Measurements from ENCODE around the gene PRR12. TPM values are rescaled to one million over a fixed set of nuclear protein-coding genes. Genes with fewer than 3 reads are reported as not detected.

The PRR12 gene
- total and polyA plus RNA-seq, 9 of the 15 experiments (the other 6 are each of a cell fraction or from before 2014, with no cell fraction given), result 0.01 to 21.1 (median 0.98) TPM

- TF ChIP-seq ZBTB40 (IDR thresholded peaks at IDR 0.05) (peak; percentile 100), ZBTB40 (CRISPR knock-in tag; IDR thresholded peaks at IDR 0.05) (no peak), CSDE1 (IDR thresholded peaks at IDR 0.05) (no peak; a peak in 1 of 4 replicates), TOE1 (IDR thresholded peaks at IDR 0.05; ENCODE audit: borderline replicate concordance) (peak; percentile 86), TOE1 (CRISPR knock-in tag; IDR thresholded peaks at IDR 0.05; ENCODE audit: borderline replicate concordance, low read depth) (no peak), ZBTB12 (CRISPR knock-in tag; IDR thresholded peaks at IDR 0.05) (no peak), EZH2 (IDR thresholded peaks at IDR 0.05; ENCODE audit: borderline replicate concordance, low read depth, low read length) (no peak), CXXC5 (CRISPR knock-in tag; IDR thresholded peaks at IDR 0.05) (peak; percentile 70), ZNF165 (CRISPR knock-in tag; IDR thresholded peaks at IDR 0.05; ENCODE audit: borderline replicate concordance) (no peak), ZNF134 (CRISPR knock-in tag; conservative IDR thresholded peaks at IDR 0.05) (no peak; the same call in 1 of the 2 replicates), MBD2 (IDR thresholded peaks at IDR 0.05; ENCODE audit: borderline replicate concordance, low read depth) (peak; percentile 88)
Observed at GRCh38 chr19:49580264-49581006, 10.5 kb upstream of the PRR12 start, which contains the start of gene NOSIP (continued).

Data from K562 (cell line).